Neural cell (in vitro differentiated cells): ENCODE measurements around the gene CPNE1.

Experiments
- CTCF ChIP-seq: fragments of 450-650 bp; IDR thresholded peaks from 2 replicates; pipeline ENCODE4 v1.5.1; 2014; ENCODE audit warnings: antibody characterized with exemption, mild to moderate bottlenecking, moderate library complexity; ENCODE audit not compliant: poor library complexity, severe bottlenecking
- EP300 ChIP-seq: fragments of 450-650 bp; conservative IDR thresholded peaks from 2 replicates; pipeline ENCODE4 v1.6.1; 2014; ENCODE audit warnings: antibody characterized with exemption, mild to moderate bottlenecking, moderate library complexity; ENCODE audit not compliant: poor library complexity, severe bottlenecking
- EZH2 ChIP-seq: fragments of 200-600, 300-800 bp; shearing (Covaris generic), sonication (generic); IDR thresholded peaks from 2 replicates; pipeline ENCODE4 v1.6.1; 2014; ENCODE audit warnings: antibody characterized with exemption, low read length, borderline replicate concordance, mild to moderate bottlenecking; ENCODE audit not compliant: insufficient read depth, poor library complexity, severe bottlenecking
- MXI1 ChIP-seq: fragments of 450-650 bp; conservative IDR thresholded peaks from 2 replicates; pipeline ENCODE4 v1.6.1; 2014; ENCODE audit warnings: antibody characterized with exemption, mild to moderate bottlenecking; ENCODE audit not compliant: poor library complexity, severe bottlenecking
- POLR2AphosphoS5 ChIP-seq: IDR thresholded peaks from 2 replicates; pipeline ENCODE4 v1.6.1; 2012
- RAD21 ChIP-seq: fragments of 450-650 bp; conservative IDR thresholded peaks from 2 replicates; pipeline ENCODE4 v1.6.1; 2014; ENCODE audit warnings: antibody characterized with exemption, mild to moderate bottlenecking, moderate library complexity
- REST ChIP-seq: IDR thresholded peaks from 2 replicates; pipeline ENCODE4 v1.6.1; 2012; ENCODE audit warnings: borderline replicate concordance
- TAF1 ChIP-seq: IDR thresholded peaks from 2 replicates; pipeline ENCODE4 v1.6.1; 2012; ENCODE audit warnings: low read depth

- TF ChIP-seq POLR2AphosphoS5 (no peak), MXI1 (no peak), CTCF (no peak), TAF1 (no peak), EZH2 (no peak), EP300 (no peak), RAD21 (no peak), REST (no peak)
These were observed 11.3 kb downstream of the CPNE1 start for GRCh38 chr20:35653430-35653734.
